ENCODE results near the gene PRICKLE2.

Gene PRICKLE2

DNA sequence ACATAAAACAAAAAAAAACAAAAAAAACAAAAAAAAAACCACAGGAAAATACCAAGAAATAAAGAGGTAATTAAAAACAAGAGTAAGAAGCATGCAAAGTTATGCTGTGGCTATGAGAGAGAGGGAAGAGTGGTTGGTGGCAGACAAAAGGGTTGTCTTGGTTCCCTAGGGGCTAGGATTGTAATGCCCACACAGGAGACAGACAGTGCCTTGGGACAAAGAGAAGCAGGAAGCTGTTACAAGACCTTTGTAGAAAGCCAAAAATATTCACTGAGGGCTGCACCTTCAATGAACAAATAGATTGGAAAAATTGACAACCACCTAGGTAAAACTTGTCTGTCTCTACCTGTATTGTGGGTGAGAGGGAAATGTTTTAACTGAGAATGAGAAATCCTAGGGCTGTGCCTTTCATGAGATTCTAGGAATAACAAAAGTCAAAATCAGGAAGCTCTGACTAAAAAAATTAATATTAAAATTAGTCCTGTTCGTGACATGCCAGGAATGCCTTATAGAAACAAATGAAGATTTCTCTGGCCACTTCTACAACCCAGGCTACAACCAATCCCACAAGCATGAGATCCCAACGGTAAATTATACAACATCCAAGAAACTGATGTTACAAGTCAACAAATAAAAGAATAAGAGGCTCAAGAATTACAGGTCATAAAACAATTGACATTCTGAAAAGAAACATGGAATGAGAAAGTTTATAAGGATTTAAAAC lies 45.0 kb upstream of the PRICKLE2 start:
- TF ChIP-seq, protein P1, sequence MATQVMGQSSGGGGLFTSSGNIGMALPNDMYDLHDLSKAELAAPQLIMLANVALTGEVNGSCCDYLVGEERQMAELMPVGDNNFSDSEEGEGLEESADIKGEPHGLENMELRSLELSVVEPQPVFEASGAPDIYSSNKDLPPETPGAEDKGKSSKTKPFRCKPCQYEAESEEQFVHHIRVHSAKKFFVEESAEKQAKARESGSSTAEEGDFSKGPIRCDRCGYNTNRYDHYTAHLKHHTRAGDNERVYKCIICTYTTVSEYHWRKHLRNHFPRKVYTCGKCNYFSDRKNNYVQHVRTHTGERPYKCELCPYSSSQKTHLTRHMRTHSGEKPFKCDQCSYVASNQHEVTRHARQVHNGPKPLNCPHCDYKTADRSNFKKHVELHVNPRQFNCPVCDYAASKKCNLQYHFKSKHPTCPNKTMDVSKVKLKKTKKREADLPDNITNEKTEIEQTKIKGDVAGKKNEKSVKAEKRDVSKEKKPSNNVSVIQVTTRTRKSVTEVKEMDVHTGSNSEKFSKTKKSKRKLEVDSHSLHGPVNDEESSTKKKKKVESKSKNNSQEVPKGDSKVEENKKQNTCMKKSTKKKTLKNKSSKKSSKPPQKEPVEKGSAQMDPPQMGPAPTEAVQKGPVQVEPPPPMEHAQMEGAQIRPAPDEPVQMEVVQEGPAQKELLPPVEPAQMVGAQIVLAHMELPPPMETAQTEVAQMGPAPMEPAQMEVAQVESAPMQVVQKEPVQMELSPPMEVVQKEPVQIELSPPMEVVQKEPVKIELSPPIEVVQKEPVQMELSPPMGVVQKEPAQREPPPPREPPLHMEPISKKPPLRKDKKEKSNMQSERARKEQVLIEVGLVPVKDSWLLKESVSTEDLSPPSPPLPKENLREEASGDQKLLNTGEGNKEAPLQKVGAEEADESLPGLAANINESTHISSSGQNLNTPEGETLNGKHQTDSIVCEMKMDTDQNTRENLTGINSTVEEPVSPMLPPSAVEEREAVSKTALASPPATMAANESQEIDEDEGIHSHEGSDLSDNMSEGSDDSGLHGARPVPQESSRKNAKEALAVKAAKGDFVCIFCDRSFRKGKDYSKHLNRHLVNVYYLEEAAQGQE (IDR thresholded peaks at IDR 0.05; ENCODE audit: insufficient read depth in 1 of 2, low read depth in 2 of 2, low read length in 2 of 2): no peak
- TF ChIP-seq TAF1 (IDR thresholded peaks at IDR 0.05; ENCODE audit: borderline replicate concordance, insufficient read depth, low read length): no peak
- no peak for TF ChIP-seq FOXP2 (optimal IDR thresholded peaks at IDR 0.05; ENCODE audit: borderline replicate concordance, extremely low read depth, extremely low read length, insufficient read depth)
- TF ChIP-seq SIN3A (IDR thresholded peaks at IDR 0.05; ENCODE audit: borderline replicate concordance, insufficient read depth, low read length): no peak
- no peak for TF ChIP-seq POLR2AphosphoS5 (IDR thresholded peaks at IDR 0.05; ENCODE audit: low read depth, low read length)

DNA sequence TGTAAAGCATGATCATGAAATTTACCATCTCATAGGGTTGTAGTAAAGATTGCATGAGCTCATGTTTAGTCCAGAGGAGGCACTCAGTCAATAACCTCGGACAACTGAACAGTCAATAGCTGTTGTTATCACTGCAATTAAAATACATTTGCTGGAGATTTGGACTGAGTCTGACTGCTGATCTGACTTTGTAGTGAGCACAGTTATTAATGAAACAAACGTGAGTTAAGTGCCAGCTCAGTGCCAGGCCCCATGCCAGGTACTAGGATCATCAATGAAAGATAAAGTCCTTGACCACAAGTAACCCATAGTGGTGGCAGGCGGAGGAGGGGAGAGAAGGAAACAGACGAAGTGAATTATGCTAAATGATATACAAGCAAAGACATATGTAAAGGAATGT lies 43.7 kb upstream of the PRICKLE2 start:
- TF ChIP-seq TAF1 (IDR thresholded peaks at IDR 0.05; ENCODE audit: borderline replicate concordance, insufficient read depth, low read length) (no peak), POLR2AphosphoS5 (IDR thresholded peaks at IDR 0.05; ENCODE audit: low read depth, low read length) (no peak), SIN3A (IDR thresholded peaks at IDR 0.05; ENCODE audit: borderline replicate concordance, insufficient read depth, low read length) (no peak), FOXP2 (optimal IDR thresholded peaks at IDR 0.05; ENCODE audit: borderline replicate concordance, extremely low read depth, extremely low read length, insufficient read depth) (no peak)
- TF ChIP-seq, protein P1 (IDR thresholded peaks at IDR 0.05; ENCODE audit: insufficient read depth in 1 of 2, low read depth in 2 of 2, low read length in 2 of 2): no peak

DNA sequence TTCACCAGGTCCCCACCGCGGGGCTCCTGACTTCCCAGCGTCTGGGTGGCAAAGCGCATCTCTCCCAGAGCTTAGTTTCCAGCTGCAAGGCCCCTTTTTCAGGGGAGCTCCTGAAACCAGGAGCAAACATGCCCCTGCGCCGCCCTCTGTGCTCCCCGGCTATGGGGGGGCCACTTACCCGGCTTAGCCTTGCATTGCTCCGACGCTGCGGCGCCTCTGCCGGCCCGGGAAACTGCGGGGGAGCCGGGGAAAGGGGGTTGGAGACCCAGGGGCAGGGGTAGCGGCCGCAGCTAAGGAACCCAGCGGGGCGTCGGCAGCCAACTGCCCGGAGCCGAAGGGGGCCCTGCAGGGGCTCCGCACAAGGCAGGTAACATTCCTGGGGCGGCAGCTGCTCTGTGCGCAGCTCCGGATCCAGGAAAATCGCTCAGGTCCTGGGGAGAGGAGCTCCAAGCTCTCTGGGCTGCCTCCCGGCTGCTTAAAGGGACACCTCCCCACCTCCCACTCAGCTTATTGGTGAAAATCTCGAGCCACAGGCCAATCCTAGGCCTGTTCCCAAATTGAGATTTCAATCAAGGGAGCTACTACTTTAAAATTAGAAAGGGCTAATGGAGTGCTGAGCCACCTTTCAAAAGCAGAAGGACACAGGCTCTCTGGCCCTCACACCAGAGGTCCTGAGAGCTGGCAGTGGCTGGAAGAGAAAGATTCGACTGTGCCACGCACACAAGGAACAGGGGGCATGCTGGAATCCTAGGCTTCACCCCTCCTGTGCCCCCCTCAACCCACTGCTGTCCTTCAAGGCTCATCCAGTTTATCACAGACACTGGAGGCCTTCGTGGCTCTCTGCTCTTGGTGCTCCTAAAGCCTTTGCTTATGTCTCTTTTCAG lies 42.7 kb upstream of the PRICKLE2 start:
- TF ChIP-seq POLR2AphosphoS5 (IDR thresholded peaks at IDR 0.05; ENCODE audit: low read depth, low read length) (peak; percentile 40; the same call in 1 of the 2 replicates), TAF1 (IDR thresholded peaks at IDR 0.05; ENCODE audit: borderline replicate concordance, insufficient read depth, low read length) (0 out of 2 replicates have a peak, but pooled peaks have one; percentile 44)
- TF ChIP-seq, protein P1 (IDR thresholded peaks at IDR 0.05; ENCODE audit: insufficient read depth in 1 of 2, low read depth in 2 of 2, low read length in 2 of 2): no peak

DNA sequence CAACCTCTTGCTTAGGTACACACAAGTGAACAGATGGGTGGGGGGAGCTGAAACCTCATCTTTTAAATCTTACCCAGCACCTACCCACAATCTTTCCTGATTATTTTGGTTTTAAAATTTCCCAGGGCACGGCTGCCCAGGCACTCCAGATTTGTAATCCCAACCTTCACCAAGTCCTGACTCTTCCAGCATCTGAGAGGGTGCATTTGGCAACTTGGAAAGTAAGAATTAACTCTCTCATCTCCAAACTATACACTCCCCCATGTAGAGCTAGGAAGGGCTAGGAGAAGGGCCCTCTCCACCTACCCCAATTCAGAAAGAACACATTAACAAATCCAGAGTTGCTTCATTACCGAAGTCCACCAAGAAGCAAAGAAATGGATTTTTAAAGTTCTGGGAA lies 41.7 kb upstream of the PRICKLE2 start:
- TF ChIP-seq FOXP2 (optimal IDR thresholded peaks at IDR 0.05; ENCODE audit: borderline replicate concordance, extremely low read depth, extremely low read length, insufficient read depth): no peak

DNA sequence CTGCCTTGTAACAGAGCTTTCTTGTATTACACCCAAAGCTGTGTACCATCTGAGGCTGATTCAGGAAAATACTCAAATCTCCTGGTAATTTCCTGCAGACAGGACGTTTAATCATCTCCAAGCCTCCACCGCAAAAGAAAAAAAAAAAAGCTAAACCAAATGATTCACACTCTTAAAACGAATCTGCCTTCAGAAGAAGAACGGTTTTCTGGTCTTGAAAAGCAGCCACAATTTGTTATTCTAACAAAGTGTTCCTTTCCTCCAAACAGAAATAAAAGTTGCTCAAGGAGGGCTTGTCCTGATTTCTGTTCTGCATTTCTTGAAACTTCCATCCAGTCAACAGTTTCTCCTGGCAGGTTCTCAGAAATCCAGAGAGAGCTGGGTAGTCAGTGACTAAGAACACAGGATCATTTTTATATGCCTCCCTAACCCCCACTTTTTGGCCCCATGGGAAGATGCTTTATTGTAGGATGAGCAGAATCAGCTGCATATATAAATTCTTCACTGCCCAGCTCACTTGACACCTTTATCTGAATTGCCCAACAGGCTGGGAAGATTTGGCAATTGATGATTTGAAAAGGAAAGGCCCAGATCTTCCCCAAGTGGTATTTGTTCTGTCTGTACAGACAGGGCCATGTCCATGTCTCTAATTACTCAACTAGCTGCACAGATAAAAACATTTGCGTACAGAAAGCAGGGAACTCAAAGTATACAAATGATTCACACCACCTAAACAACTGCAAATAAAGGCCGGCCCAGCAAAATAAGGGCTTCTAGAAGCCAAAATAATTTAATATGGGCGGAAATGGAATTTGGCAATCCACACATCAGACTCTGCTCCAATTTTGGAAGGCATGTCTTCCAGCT lies 41.0 kb upstream of the PRICKLE2 start:
- TF ChIP-seq, protein P1 (IDR thresholded peaks at IDR 0.05; ENCODE audit: insufficient read depth in 1 of 2, low read depth in 2 of 2, low read length in 2 of 2): no peak
- TF ChIP-seq FOXP2 (optimal IDR thresholded peaks at IDR 0.05; ENCODE audit: borderline replicate concordance, extremely low read depth, extremely low read length, insufficient read depth): no peak
- TF ChIP-seq TAF1 (IDR thresholded peaks at IDR 0.05; ENCODE audit: borderline replicate concordance, insufficient read depth, low read length): no peak
- no peak for TF ChIP-seq SIN3A (IDR thresholded peaks at IDR 0.05; ENCODE audit: borderline replicate concordance, insufficient read depth, low read length)

Measured in PFSK-1 (cell line).